ENCODE results near the gene C11orf21.
"Not testable (repeated sequence)": the region's sequence is repeated elsewhere in the genome, so short reads cannot be mapped to it uniquely, and the experiment has no call there.

Gene C11orf21

DNA sequence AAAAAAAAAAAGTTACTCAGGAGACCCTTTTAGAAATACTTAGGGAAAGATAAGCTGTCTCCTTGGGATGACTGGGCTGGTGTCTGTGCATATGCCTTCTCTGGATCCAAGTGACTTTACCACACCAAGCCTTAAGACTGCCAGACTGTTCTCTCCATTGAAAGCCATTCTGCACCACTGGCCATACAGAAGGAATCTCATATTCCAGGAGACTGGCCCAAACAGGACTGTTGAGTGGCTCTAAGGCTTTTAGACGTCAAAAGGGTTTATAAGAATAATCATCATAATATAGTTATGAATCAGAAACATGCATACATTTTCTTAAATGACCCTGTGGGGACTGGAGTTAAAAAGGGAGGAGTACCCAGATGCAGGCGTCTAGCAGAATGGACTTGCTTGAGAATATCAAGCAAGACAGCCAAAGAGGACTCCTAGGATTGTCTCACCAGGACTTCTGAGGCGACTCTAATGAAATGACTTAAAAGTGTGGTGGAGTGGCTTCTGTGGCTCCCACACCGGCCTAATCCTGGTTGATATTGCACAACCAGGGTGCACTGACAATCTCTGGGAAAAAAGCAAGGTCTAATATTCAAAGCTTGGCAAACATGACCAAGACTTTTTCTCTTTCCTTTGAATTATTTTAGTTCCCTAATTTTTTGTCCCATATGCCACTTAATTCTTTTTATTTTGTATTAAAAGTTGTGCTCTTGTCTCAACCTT is 31.9 kb upstream of the C11orf21 start:
- not testable (repeated sequence) for H3K4me3 ChIP-seq (ENCODE audit: low read depth in 1 of 2, low read length in 2 of 2); H3K27me3 ChIP-seq (ENCODE audit: control insufficient read depth in 1 of 2, insufficient read depth in 2 of 2, low read length in 2 of 2); H3K27ac ChIP-seq (ENCODE audit: low read depth, low read length); H3K36me3 ChIP-seq (ENCODE audit: insufficient read depth, low read length); H3K4me1 ChIP-seq (ENCODE audit: insufficient read depth, low read length); H3K9ac ChIP-seq (ENCODE audit: low read length); H3K9me3 ChIP-seq (ENCODE audit: low read length)

DNA sequence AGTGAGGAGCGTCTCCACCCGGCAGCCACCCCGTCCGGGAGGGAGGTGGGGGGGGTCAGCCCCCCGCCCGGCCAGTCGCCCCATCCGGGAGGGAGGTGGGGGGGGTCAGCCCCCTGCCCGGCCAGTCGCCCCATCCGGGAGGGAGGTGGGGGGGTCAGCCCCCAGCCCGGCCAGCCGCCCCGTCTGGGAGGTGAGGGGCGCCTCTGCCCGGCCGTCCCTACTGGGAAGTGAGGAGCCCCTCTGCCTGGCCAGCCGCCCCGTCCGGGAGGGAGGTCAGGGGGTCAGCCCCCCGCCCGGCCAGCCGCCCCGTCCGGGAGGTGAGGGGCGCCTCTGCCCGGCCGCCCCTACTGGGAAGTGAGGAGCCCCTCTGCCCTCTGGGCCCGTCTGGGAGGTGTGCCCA is 30.9 kb upstream of the C11orf21 start:
- H3K9ac ChIP-seq (ENCODE audit: low read length); H3K27me3 ChIP-seq (ENCODE audit: control insufficient read depth in 1 of 2, insufficient read depth in 2 of 2, low read length in 2 of 2); H3K27ac ChIP-seq (ENCODE audit: low read depth, low read length); H3K4me1 ChIP-seq (ENCODE audit: insufficient read depth, low read length); H3K36me3 ChIP-seq (ENCODE audit: insufficient read depth, low read length); H3K4me3 ChIP-seq (ENCODE audit: low read depth in 1 of 2, low read length in 2 of 2); H3K9me3 ChIP-seq (ENCODE audit: low read length): not testable (repeated sequence)

DNA sequence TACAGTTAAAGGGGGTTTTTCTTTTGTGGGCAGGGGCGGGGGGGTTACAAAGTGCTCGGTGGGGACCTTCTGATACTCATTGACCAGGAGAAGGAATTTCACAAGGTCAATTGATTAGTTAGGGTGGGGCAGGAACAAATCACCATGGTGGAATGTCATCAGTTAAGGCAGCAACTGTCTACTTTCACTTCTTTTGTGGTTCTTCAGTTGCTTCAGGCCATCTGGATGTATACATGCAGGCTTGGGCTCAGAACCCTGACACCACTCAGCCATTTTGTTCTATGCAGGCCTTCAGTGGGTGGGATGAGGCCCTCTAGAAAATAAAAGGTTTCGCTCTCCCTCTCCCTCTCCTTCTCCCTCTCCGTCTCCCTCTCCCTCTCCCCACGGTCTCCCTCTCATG is 29.7 kb upstream of the C11orf21 start:
- Histone ChIP-seq H3K9ac (ENCODE audit: low read length) (no peak overlapping the region), H3K4me3 (ENCODE audit: low read depth in 1 of 2, low read length in 2 of 2) (no peak overlapping the region), H3K36me3 (ENCODE audit: insufficient read depth, low read length) (no peaks in the 10 kb centered on the region), H3K4me1 (ENCODE audit: insufficient read depth, low read length) (no peaks in the 10 kb centered on the region), H3K9me3 (ENCODE audit: low read length) (no peaks in the 10 kb centered on the region), H3K27ac (ENCODE audit: low read depth, low read length) (no peak overlapping the region), H3K27me3 (ENCODE audit: control insufficient read depth in 1 of 2, insufficient read depth in 2 of 2, low read length in 2 of 2) (no peaks in the 10 kb centered on the region)

DNA sequence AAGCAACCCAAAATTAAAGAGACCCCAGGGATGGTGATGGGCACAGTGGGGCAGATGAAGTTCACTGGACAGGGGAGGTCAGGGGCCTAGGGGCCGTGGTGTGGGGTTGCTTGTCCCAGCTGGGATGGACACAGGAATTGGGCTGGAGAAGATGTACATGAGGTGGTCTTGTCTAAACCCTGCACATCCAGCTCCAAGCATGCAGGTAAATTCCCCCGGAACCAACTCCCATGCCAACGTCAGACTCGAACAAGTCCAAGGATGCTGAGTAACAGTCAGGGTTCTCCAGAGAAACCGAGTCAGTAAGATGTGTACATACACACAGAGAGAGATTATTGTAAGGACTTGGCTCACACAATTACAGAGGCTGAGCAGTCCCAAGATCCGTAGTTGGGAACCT is 29.0 kb upstream of the C11orf21 start:
- Histone ChIP-seq H3K36me3 (ENCODE audit: insufficient read depth, low read length) (no peaks in the 10 kb centered on the region), H3K27ac (ENCODE audit: low read depth, low read length) (no peak overlapping the region)

DNA sequence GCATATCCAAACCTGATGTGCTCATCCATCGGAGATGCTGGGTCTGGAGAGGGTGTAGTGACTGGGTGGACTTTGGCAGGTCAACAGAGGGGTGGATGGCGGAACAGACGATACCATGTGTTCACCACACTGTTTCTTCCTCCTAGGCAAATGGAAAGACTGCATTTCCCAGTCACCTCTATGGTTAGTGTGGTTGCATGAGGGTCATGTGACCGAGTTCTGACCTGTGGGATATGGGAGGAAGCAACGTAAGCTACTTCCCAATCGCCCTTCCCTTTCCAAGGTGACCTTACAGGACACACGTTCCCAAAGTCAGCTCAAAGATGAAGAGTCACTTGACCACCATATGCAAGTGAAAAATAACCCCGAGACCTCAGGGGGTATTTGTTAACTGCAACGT is 27.8 kb upstream of the C11orf21 start:
- H3K9me3 ChIP-seq (ENCODE audit: low read length), result no peaks in the 10 kb centered on the region
- no peak overlapping the region for H3K27ac ChIP-seq (ENCODE audit: low read depth, low read length)
- H3K4me3 ChIP-seq (ENCODE audit: low read depth in 1 of 2, low read length in 2 of 2), result no peak overlapping the region
- no peaks in the 10 kb centered on the region for H3K36me3 ChIP-seq (ENCODE audit: insufficient read depth, low read length)
- no peaks in the 10 kb centered on the region for H3K4me1 ChIP-seq (ENCODE audit: insufficient read depth, low read length)
- no peak overlapping the region for H3K9ac ChIP-seq (ENCODE audit: low read length)
- no peaks in the 10 kb centered on the region for H3K27me3 ChIP-seq (ENCODE audit: control insufficient read depth in 1 of 2, insufficient read depth in 2 of 2, low read length in 2 of 2)

More for the DNA sequence above, 29.0 kb upstream of the C11orf21 start:
- Histone ChIP-seq H3K4me3 (ENCODE audit: low read depth in 1 of 2, low read length in 2 of 2) (no peak overlapping the region), H3K4me1 (ENCODE audit: insufficient read depth, low read length) (no peaks in the 10 kb centered on the region), H3K9ac (ENCODE audit: low read length) (no peak overlapping the region), H3K9me3 (ENCODE audit: low read length) (no peaks in the 10 kb centered on the region), H3K27me3 (ENCODE audit: control insufficient read depth in 1 of 2, insufficient read depth in 2 of 2, low read length in 2 of 2) (no peaks in the 10 kb centered on the region)

DNA sequence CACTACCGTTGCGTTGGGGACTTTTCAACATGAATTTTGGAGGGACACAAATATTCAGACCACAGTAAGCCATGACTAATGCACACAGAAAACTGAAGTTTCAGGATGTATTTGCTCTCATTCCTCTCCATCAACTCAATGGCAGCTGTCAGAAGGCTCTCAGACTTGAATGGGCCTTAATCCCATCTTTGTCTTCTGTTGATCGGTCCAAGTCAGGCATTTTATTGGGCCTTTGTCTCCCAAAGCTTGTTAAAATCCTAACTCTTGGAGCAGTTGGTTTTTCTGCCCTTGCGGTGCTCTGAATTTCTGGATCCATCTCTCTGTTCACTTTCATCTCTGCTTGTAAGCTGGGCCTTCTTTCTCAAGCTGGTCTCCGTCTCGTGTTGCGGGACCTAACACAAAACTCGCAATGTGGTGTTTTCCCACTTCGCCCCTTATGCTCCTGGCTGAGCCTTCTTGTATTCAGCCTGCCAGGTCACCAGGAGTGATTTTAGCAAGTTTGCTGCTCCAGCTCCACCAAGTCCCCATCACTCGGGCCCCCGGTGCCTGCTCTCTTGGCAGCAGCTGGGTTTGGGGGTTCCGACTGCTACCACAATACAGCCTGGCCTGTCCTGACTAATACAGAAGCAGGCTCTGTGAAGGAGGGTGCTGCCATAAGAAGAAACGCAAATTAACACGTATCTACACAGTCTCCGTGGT is 27.1 kb upstream of the C11orf21 start:
- no peaks in the 10 kb centered on the region for H3K27me3 ChIP-seq (ENCODE audit: control insufficient read depth in 1 of 2, insufficient read depth in 2 of 2, low read length in 2 of 2)
- H3K4me3 ChIP-seq (ENCODE audit: low read depth in 1 of 2, low read length in 2 of 2), result no peak overlapping the region
- no peak overlapping the region for H3K27ac ChIP-seq (ENCODE audit: low read depth, low read length)
- no peaks in the 10 kb centered on the region for H3K4me1 ChIP-seq (ENCODE audit: insufficient read depth, low read length)
- H3K9ac ChIP-seq (ENCODE audit: low read length), result no peak overlapping the region
- no peaks in the 10 kb centered on the region for H3K36me3 ChIP-seq (ENCODE audit: insufficient read depth, low read length)
- H3K9me3 ChIP-seq (ENCODE audit: low read length), result no peaks in the 10 kb centered on the region

DNA sequence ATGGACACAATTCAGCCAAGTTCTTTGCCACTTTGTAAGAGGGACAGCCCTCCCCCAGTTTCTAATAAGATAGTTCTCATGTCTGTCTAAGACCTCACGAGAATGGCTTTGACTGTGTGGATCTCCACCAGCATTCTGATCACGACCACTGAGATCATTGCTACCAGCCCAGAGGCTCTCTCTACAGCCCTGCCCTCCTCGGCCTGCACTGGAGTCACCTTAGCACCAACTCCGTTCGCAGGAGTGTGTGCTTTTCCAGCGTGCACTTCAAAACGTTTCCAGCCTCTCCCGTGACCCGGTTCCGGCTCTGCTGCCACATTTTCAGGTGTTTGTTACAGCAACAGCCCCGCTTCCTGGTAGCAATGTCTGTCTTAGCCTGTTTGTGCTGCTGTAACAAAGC is 26.3 kb upstream of the C11orf21 start:
- Histone ChIP-seq H3K27ac (ENCODE audit: low read depth, low read length) (no peak overlapping the region), H3K27me3 (ENCODE audit: control insufficient read depth in 1 of 2, insufficient read depth in 2 of 2, low read length in 2 of 2) (no peaks in the 10 kb centered on the region), H3K36me3 (ENCODE audit: insufficient read depth, low read length) (no peaks in the 10 kb centered on the region), H3K4me3 (ENCODE audit: low read depth in 1 of 2, low read length in 2 of 2) (no peak overlapping the region), H3K4me1 (ENCODE audit: insufficient read depth, low read length) (no peaks in the 10 kb centered on the region), H3K9ac (ENCODE audit: low read length) (no peak overlapping the region), H3K9me3 (ENCODE audit: low read length) (no peaks in the 10 kb centered on the region)

DNA sequence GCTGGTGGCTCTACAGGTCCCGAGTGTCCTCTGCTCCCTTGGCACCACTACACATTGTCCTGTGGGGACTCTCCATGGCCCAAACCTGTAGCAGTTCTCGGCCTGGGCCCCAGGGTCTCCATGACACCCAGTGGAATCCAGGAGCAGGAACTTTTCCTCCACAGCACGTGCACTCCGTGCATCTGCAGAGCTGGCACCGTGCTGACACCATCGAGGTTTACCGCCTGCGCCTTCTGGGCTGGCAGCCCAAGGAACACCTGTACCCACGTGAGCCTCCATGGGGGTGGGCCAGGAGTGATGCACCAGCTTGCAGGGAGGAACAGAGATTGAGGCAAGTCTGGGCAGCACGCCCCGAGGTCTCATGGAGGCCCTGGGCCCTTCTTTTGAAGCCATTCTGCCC is 25.3 kb upstream of the C11orf21 start:
- Histone ChIP-seq H3K9ac (ENCODE audit: low read length) (no peak overlapping the region), H3K27ac (ENCODE audit: low read depth, low read length) (no peak overlapping the region)

DNA sequence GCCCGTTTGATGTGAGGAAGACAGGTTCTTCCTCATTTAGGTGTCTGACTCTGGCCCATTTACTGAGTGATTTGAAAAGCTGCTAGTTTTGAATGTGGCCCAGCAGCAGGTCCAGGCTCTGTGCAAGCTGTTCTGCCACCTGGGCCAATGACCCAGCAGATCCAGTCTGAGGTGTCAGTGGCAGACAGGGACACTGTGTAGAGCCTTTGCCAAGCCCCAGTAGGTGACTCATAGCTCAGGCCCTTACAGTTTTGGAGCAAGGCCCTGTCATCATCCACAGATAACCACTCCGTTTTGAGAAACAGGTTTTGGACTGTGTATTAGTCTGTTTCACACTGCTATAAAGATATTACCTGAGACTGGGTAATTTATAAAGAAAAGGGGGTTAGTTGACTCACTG is 24.0 kb upstream of the C11orf21 start:
- Histone ChIP-seq H3K4me3 (ENCODE audit: low read depth in 1 of 2, low read length in 2 of 2) (no peak overlapping the region), H3K9ac (ENCODE audit: low read length) (no peak overlapping the region), H3K27me3 (ENCODE audit: control insufficient read depth in 1 of 2, insufficient read depth in 2 of 2, low read length in 2 of 2) (no peaks in the 10 kb centered on the region), H3K4me1 (ENCODE audit: insufficient read depth, low read length) (no peaks in the 10 kb centered on the region), H3K36me3 (ENCODE audit: insufficient read depth, low read length) (no peaks in the 10 kb centered on the region), H3K9me3 (ENCODE audit: low read length) (no peaks in the 10 kb centered on the region), H3K27ac (ENCODE audit: low read depth, low read length) (no peak overlapping the region)

More for the DNA sequence above, 25.3 kb upstream of the C11orf21 start:
- no peaks in the 10 kb centered on the region for H3K9me3 ChIP-seq (ENCODE audit: low read length)
- H3K4me3 ChIP-seq (ENCODE audit: low read depth in 1 of 2, low read length in 2 of 2), result no peak overlapping the region
- H3K27me3 ChIP-seq (ENCODE audit: control insufficient read depth in 1 of 2, insufficient read depth in 2 of 2, low read length in 2 of 2), result no peaks in the 10 kb centered on the region
- no peaks in the 10 kb centered on the region for H3K4me1 ChIP-seq (ENCODE audit: insufficient read depth, low read length)
- H3K36me3 ChIP-seq (ENCODE audit: insufficient read depth, low read length), result no peaks in the 10 kb centered on the region

DNA sequence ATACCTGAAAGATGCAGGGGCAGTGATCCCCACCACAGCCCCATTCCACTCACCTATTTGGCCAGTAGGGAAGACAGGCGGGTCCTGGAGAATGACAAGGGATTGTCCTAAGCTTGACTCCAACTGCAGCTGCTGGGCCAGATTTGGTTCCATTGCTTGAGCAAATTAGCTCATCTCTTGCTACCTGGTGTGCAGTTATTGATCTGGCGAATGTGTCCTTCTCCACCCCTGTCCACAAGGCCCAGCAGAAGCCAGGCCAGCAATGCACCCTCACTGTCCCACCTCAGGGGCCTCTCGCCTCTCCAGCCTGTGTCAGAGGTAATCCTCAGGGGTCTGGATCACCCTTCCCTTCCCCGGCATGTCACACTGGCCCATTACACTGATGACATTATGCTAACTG is 23.4 kb upstream of the C11orf21 start:
- Histone ChIP-seq H3K4me1 (ENCODE audit: insufficient read depth, low read length) (no peaks in the 10 kb centered on the region), H3K27ac (ENCODE audit: low read depth, low read length) (no peak overlapping the region), H3K9me3 (ENCODE audit: low read length) (no peaks in the 10 kb centered on the region), H3K9ac (ENCODE audit: low read length) (no peak overlapping the region), H3K4me3 (ENCODE audit: low read depth in 1 of 2, low read length in 2 of 2) (no peak overlapping the region), H3K36me3 (ENCODE audit: insufficient read depth, low read length) (no peaks in the 10 kb centered on the region), H3K27me3 (ENCODE audit: control insufficient read depth in 1 of 2, insufficient read depth in 2 of 2, low read length in 2 of 2) (no peaks in the 10 kb centered on the region)

DNA sequence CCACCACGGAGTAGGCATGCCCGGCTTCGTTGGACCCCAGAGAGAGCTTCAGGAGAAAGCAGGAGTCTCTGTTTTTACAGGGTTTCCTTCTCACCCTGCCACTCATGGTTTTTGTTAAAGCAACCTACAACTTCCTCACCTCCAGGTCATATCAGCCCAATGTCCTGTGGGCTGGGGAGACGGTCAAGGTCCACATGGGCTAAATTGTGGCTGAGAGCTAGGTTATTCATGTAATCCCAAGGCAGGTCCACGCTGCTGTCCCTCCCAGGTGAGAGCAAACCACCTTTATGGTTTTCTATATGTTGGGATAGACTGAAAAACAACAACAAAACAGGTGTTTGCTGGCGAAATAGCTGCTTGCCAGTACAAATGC is 19.6 kb upstream of the C11orf21 start:
- Histone ChIP-seq H3K27me3 (ENCODE audit: control insufficient read depth in 1 of 2, insufficient read depth in 2 of 2, low read length in 2 of 2) (no peaks in the 10 kb centered on the region), H3K36me3 (ENCODE audit: insufficient read depth, low read length) (no peaks in the 10 kb centered on the region), H3K9me3 (ENCODE audit: low read length) (no peaks in the 10 kb centered on the region), H3K9ac (ENCODE audit: low read length) (no peak overlapping the region), H3K27ac (ENCODE audit: low read depth, low read length) (no peak overlapping the region), H3K4me3 (ENCODE audit: low read depth in 1 of 2, low read length in 2 of 2) (no peak overlapping the region), H3K4me1 (ENCODE audit: insufficient read depth, low read length) (no peaks in the 10 kb centered on the region)
